ENCODE measurements around the gene DIAPH3.

GRCh38 chr13:59738921-59739320 lies 424.8 kb downstream of the DIAPH3 start:
- TF ChIP-seq NFE2L2 (conservative IDR thresholded peaks at IDR 0.05; ENCODE audit: low read length) (no peak), ELK1 (IDR thresholded peaks at IDR 0.05; ENCODE audit: low read depth, low read length) (no peak), POLR2A (IDR thresholded peaks at IDR 0.05; ENCODE audit: low read length) (no peak), CHD2 (IDR thresholded peaks at IDR 0.05; ENCODE audit: low read length, partially characterized antibody) (no peak), CTCF (IDR thresholded peaks at IDR 0.05) (no peak), SMC3 (IDR thresholded peaks at IDR 0.05) (no peak), CEBPB (IDR thresholded peaks at IDR 0.05) (no peak), JUN (IDR thresholded peaks at IDR 0.05) (no peak), MAX (IDR thresholded peaks at IDR 0.05) (no peak), SREBF2 (IDR thresholded peaks at IDR 0.05) (no peak)
- TF ChIP-seq, protein P1, sequence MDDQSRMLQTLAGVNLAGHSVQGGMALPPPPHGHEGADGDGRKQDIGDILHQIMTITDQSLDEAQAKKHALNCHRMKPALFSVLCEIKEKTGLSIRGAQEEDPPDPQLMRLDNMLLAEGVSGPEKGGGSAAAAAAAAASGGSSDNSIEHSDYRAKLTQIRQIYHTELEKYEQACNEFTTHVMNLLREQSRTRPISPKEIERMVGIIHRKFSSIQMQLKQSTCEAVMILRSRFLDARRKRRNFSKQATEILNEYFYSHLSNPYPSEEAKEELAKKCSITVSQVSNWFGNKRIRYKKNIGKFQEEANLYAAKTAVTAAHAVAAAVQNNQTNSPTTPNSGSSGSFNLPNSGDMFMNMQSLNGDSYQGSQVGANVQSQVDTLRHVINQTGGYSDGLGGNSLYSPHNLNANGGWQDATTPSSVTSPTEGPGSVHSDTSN (IDR thresholded peaks at IDR 0.05), result no peak
